ENCODE measurements around the gene GKN1. TPM values are rescaled to one million over a fixed set of nuclear protein-coding genes. Genes with fewer than 3 reads are reported as not detected.
A peak's percentile ranks its signal among the peaks of the same experiment; 100 is the strongest.

GKN1 gene
- total and polyA plus RNA-seq, 2 of the 8 experiments (the other 6 are each of a cell fraction or from before 2014, with no cell fraction given) = not detected

DNA sequence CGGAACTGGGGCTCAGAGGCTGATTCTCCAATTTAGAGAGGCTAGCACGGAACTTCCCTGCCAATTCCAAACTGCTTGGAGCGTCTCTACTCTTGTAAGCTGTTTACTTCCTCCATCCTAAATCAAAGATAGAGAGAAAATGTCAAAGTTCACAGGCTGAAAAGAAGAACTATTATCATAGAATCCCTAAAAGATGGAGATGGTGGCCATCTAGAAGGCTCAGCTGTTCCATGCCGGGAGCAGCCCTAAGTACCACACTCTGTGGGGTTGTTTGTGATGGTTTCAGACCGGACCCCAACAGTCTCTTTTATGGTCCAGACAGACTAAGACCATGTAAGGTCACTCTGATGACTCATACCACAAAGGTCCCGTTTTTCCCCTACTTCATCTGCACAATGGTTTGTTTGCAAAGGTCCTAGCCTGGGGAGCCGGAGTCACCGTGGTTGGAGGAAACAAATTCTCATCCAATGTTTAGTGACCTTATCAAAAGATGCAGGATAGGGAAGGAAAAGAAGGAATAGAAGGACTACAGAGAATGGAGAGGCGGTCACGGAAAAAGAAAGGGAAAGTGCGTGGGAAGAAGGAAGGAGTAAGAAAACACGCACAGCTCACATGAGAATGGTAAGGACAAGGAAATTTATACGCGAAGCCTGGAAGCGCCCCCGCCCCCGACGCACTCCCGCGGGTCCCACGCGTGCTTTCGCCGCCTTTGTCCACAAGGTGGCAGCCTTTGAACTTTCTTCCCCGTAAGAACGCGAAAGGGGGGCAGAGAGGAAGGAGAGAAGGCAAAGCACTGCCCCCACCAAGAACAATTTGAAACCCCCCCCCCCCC lies 38.1 kb downstream of the GKN1 start (continued):
- TF ChIP-seq, protein P1, sequence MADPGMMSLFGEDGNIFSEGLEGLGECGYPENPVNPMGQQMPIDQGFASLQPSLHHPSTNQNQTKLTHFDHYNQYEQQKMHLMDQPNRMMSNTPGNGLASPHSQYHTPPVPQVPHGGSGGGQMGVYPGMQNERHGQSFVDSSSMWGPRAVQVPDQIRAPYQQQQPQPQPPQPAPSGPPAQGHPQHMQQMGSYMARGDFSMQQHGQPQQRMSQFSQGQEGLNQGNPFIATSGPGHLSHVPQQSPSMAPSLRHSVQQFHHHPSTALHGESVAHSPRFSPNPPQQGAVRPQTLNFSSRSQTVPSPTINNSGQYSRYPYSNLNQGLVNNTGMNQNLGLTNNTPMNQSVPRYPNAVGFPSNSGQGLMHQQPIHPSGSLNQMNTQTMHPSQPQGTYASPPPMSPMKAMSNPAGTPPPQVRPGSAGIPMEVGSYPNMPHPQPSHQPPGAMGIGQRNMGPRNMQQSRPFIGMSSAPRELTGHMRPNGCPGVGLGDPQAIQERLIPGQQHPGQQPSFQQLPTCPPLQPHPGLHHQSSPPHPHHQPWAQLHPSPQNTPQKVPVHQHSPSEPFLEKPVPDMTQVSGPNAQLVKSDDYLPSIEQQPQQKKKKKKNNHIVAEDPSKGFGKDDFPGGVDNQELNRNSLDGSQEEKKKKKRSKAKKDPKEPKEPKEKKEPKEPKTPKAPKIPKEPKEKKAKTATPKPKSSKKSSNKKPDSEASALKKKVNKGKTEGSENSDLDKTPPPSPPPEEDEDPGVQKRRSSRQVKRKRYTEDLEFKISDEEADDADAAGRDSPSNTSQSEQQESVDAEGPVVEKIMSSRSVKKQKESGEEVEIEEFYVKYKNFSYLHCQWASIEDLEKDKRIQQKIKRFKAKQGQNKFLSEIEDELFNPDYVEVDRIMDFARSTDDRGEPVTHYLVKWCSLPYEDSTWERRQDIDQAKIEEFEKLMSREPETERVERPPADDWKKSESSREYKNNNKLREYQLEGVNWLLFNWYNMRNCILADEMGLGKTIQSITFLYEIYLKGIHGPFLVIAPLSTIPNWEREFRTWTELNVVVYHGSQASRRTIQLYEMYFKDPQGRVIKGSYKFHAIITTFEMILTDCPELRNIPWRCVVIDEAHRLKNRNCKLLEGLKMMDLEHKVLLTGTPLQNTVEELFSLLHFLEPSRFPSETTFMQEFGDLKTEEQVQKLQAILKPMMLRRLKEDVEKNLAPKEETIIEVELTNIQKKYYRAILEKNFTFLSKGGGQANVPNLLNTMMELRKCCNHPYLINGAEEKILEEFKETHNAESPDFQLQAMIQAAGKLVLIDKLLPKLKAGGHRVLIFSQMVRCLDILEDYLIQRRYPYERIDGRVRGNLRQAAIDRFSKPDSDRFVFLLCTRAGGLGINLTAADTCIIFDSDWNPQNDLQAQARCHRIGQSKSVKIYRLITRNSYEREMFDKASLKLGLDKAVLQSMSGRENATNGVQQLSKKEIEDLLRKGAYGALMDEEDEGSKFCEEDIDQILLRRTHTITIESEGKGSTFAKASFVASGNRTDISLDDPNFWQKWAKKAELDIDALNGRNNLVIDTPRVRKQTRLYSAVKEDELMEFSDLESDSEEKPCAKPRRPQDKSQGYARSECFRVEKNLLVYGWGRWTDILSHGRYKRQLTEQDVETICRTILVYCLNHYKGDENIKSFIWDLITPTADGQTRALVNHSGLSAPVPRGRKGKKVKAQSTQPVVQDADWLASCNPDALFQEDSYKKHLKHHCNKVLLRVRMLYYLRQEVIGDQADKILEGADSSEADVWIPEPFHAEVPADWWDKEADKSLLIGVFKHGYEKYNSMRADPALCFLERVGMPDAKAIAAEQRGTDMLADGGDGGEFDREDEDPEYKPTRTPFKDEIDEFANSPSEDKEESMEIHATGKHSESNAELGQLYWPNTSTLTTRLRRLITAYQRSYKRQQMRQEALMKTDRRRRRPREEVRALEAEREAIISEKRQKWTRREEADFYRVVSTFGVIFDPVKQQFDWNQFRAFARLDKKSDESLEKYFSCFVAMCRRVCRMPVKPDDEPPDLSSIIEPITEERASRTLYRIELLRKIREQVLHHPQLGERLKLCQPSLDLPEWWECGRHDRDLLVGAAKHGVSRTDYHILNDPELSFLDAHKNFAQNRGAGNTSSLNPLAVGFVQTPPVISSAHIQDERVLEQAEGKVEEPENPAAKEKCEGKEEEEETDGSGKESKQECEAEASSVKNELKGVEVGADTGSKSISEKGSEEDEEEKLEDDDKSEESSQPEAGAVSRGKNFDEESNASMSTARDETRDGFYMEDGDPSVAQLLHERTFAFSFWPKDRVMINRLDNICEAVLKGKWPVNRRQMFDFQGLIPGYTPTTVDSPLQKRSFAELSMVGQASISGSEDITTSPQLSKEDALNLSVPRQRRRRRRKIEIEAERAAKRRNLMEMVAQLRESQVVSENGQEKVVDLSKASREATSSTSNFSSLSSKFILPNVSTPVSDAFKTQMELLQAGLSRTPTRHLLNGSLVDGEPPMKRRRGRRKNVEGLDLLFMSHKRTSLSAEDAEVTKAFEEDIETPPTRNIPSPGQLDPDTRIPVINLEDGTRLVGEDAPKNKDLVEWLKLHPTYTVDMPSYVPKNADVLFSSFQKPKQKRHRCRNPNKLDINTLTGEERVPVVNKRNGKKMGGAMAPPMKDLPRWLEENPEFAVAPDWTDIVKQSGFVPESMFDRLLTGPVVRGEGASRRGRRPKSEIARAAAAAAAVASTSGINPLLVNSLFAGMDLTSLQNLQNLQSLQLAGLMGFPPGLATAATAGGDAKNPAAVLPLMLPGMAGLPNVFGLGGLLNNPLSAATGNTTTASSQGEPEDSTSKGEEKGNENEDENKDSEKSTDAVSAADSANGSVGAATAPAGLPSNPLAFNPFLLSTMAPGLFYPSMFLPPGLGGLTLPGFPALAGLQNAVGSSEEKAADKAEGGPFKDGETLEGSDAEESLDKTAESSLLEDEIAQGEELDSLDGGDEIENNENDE (IDR thresholded peaks at IDR 0.05; ENCODE audit: insufficient replicate concordance, low read length) = no peak
- TF ChIP-seq CHD1 (IDR thresholded peaks at IDR 0.05; ENCODE audit: low read depth, low read length) (no peak), JUND (IDR thresholded peaks at IDR 0.05; ENCODE audit: low read length) (peak; percentile 41; the same call in 1 of the 2 replicates), SAP30 (IDR thresholded peaks at IDR 0.05; ENCODE audit: insufficient read depth, insufficient replicate concordance, low read length) (no peak), GTF2F1 (IDR thresholded peaks at IDR 0.05; ENCODE audit: borderline replicate concordance, low read depth, low read length) (no peak), KDM5A (IDR thresholded peaks at IDR 0.05; ENCODE audit: low read length) (no peak)
- TF ChIP-seq, protein P2, sequence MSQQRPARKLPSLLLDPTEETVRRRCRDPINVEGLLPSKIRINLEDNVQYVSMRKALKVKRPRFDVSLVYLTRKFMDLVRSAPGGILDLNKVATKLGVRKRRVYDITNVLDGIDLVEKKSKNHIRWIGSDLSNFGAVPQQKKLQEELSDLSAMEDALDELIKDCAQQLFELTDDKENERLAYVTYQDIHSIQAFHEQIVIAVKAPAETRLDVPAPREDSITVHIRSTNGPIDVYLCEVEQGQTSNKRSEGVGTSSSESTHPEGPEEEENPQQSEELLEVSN (IDR thresholded peaks at IDR 0.05) = no peak
